Left forelimb (tissue), 1 donor: Measurements from ENCODE around the gene IMPDH2.
A peak's percentile ranks its signal among the peaks of the same experiment; 100 is the strongest.
"Not testable (repeated sequence)": the region's sequence is repeated elsewhere in the genome, so short reads cannot be mapped to it uniquely, and the experiment has no call there.

Experiments used
- DNase-seq: peaks from one replicate; pipeline ENCODE4 v3.0.0-alpha.2; 2018; ENCODE audit warnings: low spot score

Gene IMPDH2

DNA sequence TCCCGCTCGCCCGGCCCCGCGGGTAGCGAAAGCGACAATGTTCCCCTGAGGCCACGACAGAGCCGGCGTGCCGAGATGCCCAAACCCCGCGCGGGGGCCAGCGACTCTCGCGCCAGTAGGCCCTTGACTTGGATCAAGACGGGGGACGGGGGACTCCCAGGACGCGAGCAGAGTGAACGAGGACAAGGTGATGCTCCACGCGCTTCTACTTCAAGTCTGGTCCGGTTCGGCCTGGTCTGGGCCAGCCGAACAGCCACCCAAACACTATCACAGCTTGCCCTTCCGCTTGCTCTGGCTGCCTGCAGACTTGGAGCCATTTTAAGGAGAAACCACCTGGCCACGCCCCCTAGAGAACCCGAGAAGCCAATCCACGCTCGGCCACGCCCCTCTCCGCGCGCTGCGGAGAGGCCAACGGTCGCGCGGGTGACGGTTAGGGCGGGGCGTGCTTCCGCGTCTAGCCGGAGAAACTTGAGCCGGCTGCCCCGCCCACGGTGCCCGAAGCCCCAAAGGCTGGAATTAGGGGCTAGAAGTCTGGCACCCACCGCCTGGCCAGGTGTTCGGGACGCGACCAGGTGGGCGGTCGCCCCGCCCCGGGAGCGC, 7.9 kb downstream of the IMPDH2 start:
- peak; percentile 99 for DNase-seq

DNA sequence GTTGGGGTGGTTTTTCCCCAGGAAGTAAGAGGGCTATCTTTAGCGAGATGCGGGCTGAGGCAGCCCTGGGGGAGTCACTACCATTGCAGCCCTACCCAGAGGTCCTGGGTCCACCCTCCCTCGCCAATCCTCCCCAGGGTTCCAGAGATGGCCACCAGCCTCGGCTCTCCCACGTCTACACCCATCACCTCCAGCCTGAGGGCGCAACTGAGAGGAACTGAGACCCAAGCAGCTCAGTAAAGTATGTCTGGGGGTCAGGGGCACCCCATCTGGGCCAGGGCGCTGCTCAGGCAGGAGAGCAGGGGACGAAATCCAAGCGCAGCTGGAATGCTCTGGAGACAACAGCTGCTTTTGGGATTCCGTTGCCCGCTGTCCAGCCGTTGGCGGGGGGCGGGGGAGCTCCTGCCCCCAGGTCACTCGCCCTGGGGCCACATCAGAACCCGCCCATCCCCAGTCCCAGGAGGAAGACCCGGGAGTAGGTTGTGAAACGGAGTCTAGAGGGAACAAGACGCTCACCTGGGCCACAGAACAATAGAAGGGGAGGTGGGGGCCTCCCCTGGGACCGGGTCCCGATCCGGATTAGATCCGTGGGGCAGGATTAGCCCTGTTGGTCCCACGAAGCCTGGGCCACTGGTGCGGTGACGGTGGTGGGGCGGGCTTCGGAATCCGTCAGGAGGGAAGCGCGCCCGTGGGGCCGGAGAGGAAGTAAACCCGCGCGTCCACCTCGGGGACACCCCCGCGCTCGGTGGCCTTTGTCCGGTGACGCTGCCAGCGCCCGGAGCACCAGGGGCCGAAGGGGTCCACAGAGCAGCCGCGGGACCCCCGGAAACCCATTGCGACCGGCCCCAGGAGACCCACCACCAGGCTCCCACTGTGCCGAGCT, 8.6 kb downstream of the IMPDH2 start:
- no peak for DNase-seq

DNA sequence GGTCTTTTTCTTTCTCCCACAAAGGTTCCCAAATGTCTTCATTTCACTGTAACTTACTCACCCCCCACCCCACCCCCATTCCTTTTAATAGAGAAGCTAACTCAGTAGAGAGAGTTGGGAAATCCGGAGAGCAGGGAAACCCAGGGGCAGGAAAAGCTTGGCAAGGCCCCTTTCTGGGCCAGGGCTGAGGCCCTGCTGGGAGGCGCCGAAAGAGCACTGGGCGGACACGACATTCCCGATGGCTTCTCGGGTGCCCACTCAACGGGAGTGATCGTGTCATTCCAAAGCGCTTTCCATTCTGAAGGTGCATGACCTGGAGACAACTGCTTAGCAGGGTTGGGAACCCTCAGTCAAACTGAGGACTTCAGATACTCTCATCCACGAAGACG, 9.3 kb downstream of the IMPDH2 start:
- no peak for DNase-seq

DNA sequence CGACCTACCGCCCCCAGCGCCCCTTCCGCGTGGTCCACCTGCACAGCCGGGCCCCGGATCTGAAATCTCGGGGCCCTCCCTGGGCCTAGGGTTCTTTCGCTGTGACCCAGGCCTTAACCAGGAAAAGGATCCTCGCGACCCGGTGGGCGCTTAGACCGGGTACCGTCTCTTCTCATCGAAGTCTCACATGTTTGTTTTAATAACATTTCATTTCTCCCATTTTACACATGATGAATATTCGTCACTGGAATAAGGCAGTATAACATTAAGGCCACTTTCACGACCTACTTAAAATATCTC, 10.5 kb downstream of the IMPDH2 start:
- no peak for DNase-seq

DNA sequence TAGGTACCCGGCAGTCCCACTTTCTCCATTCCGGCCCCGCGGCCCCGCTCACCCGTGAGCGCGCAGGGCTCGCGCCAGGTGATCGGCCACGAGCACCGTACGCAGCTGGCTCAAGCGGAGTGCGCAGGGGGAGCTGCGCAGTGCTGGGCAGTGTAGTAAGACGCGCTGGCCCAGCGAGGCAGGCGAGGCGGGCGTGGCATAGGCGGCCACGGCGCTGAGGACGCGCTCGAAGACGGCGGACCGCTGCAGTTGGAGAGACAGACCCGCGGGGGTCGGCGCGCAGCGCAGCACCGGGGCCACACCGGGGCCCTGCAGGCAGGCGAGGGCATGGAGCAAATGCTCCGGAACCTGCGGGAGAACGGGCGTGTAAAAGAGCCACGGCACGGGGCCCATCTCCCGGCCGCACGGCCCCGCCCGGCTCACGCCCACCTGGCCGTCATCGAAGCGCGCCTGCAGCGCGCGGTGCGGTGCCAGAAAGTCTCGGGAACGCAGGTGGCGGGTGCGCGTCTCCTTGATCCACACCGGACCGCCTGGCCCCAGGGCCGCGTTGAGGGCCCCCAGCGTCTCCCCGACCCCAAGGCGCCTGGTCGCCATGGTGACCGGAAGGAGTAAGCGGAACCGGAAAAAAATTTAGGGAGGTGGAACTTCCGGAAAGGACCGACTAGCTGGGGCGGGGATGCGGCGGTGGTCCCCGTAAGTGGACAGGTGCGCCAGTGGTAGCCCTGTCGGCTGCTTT, 11.1 kb downstream of the IMPDH2 start, which contains the start of gene DALRD3:
TSS of gene DALRD3 (minus strand) at position 610 of the 736 bp plus-strand sequence. CDS start at position 594, 16 bp downstream.
- peak; percentile 83 for DNase-seq

DNA sequence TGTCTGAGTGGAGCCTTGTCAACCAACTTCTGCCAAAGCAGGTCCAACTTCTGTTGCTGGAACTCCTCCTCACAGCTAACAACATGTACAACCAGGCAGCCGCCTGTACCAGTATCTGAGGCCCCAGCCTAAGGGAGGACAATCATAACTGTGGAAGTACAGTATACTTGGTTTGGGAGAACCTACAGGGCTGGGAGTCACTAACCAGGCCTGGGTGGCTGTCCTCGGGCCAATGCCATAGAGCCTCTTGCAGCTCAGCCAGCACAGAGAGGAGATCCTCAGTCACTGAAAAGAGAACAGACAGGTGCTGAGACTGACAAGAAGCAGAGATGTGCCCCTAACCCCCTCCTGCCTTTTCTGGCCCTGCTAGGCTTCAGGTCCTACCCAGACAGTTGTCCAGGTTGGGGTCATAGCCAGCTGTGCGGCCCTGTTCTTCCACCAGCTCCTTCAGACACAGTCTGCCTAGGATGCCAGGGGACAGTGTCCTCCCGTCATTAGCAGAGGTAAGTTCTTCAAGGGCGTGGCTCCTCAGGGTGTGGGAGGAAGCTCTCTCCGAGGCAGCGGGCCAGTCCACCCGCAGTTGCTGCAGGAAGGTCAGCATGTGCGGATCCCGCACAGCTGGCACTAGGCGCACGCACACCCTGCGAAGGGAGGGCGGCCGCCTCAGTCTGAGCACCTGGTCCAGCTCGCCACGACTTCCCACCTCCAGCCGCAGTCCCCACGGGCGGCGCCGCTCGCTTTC, 11.8 kb downstream of the IMPDH2 start:
- no peak for DNase-seq

DNA sequence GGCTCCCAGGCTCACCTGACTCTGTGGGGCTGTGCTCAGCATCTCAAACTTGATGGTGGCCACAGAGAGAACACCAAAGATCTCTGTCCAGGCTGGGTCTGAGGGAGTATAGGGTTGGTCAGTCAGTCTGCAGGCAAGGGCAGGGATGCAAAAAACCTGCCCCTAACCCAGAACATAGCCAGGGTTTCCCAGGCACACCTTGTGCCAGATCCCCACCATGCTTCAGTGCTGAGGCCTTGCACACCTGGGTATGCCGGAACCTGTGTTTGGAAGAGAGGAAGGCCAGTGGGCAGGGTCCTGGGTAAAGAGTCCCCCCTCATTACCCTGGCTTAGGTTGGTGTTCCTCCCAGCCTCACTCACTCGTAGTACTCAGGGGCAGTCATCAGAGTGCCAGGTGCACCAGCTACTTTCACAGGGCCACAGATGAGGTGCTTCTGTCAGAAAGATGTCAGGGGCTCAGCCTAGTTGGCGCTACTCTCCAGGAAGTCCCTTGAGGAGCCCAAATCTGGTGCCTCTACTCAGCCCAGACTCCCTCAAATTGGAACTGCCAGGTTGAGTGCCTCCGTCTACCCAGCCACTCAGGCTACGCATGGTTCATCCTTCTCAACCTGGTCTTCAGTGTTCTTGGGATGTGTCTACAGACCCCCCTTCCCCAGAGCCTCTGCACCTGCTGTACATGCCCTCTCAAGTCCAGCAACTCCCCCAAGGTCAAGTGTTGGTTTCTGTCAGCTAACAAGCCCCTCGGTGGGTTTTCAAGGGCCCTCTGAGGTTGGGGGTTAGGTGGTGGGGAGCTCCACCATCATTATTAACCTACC, 12.6 kb downstream of the IMPDH2 start:
- no peak for DNase-seq

DNA sequence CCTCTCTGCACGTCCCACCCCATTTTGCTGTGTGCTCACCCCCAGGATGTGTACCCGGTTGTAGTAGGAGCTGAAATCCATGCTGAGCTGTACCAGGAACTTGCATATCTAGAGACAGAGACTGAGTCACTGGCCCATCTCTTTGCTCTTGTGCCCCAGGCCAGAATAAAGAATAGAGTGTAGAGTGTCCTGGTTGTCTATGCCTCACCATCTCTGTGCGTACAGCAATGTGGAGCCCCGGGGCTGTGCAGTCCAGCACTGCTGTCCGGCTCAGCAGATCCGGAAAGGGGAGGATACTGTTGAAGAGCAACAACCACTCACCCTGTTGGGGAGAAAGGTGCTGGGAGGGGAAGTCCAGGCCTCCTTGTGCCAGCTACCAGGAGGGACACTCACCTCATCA, 13.4 kb downstream of the IMPDH2 start:
- no peak for DNase-seq

DNA sequence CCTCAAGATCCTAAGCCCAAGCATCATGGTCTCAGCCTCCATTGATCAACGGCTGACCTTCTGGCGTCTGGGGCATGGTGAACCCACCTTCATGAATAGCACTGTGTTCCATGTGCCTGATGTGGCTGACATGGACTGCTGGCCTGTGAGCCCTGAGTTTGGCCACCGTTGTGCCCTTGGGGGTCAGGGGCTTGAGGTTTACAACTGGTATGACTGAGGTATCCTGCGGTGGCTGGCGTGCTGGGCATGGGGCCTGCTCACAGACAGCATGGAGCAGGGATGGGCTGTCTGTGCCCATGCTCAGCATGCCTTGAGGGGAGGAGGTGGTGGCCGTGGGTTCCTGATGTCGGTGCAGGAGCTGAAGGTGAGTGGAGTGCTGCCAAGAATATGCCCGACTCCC, 14.1 kb downstream of the IMPDH2 start:
- no peak for DNase-seq

DNA sequence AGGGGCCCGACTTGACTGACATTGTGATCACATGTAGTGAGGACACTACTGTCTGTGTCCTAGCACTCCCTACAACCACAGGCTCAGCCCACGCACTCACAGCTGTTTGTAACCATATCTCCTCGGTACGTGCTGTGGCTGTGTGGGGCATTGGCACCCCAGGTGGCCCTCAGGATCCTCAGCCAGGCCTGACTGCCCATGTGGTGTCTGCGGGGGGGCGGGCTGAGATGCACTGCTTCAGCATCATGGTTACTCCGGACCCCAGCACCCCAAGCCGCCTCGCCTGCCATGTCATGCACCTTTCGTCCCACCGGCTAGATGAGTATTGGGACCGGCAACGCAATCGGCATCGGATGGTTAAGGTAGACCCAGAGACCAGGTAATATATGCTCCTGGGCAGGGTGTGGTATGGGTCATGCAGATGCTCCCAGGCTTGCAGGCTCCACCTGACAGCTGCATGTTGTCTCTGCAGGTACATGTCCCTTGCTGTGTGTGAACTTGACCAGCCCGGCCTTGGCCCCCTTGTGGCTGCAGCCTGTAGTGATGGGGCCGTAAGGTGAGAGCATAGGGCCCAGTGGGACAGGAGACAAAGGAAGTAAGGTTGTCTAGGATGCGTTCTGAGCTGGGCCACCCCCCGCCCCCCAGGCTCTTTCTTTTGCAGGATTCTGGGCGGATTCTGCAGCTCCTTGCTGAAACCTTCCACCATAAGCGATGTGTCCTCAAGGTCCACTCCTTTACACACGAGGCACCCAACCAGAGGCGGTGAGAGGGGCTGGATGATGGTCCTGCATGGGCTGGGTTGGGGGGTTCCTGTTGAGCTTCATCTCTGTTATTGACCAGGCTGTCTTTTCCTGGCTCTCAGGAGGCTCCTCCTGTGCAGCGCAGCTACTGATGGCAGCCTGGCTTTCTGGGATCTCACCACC, 15.2 kb downstream of the IMPDH2 start:
- no peak for DNase-seq

DNA sequence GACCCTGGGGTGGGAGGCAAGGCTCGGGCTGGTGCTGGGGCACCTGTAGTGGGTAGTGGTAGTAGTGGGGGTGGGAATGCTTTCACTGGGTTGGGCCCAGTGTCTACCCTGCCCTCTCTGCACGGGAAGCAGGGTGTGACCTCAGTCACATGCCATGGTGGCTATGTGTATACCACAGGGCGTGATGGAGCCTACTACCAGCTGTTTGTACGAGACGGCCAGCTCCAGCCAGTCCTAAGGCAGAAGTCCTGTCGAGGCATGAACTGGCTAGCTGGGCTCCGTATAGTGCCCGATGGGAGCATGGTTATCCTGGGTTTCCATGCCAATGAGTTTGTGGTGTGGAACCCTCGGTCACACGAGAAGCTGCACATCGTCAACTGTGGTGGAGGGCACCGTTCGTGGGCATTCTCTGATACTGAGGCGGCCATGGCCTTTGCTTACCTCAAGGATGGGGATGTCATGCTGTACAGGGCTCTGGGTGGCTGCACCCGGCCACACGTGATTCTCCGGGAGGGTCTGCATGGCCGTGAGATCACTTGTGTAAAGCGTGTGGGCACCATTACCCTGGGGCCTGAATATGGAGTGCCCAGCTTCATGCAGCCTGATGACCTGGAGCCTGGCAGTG, 16.0 kb downstream of the IMPDH2 start:
- no peak for DNase-seq

DNA sequence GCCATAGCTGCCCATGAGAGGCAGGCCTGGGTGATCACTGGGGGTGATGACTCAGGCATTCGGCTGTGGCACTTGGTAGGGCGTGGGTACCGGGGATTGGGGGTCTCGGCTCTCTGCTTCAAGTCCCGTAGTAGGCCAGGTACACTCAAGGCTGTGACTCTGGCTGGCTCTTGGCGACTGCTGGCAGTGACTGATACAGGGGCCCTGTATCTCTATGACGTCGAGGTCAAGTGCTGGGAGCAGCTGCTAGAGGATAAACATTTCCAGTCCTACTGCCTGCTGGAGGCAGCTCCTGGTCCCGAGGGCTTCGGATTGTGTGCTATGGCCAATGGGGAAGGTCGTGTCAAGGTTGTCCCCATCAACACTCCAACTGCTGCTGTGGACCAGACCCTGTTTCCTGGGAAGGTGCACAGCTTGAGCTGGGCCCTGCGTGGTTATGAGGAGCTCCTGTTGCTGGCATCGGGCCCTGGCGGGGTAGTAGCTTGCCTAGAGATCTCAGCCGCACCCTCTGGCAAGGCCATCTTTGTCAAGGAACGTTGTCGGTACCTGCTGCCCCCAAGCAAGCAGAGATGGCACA, 16.7 kb downstream of the IMPDH2 start:
- DNase-seq, result no peak

DNA sequence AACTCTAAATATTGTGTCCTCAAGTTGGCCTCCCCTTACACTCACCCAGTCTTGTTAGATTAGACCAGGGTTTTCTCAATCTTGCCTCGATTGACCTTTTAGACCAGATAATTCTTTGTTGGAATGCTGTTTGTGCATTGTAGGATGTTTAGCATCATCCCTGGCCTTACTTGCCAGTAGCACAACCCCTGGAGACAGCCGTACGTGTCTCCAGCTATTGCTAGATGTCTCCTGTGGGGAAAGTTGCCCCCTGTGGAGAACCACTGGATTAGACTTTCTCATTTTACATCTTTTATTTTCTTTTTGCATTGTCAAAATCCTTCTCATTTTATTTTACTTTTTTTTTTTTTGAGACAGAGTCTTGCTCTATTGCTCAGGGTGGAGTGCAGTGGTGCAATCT, 19.8 kb downstream of the IMPDH2 start:
- no peak for DNase-seq

DNA sequence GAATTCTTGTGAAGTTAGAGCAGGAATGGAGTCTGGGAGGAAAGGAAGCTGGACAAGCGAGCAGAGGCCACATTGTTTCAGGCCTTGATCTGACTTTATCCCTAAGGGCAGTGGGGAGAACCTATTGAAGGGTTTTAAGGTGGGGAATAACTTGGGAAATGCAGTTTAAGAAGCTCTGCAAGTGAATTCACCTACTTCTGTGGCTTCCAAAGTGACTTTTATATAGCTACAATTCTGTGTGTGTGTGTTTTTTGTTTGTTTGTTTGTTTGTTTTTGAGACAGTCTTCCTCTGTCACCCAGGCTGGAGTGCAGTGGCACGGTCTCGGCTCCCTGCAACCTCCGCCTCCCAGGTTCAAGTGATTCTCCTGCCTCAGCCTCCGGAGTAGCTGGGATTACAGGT, 20.6 kb downstream of the IMPDH2 start:
- DNase-seq, result not testable (repeated sequence)

DNA sequence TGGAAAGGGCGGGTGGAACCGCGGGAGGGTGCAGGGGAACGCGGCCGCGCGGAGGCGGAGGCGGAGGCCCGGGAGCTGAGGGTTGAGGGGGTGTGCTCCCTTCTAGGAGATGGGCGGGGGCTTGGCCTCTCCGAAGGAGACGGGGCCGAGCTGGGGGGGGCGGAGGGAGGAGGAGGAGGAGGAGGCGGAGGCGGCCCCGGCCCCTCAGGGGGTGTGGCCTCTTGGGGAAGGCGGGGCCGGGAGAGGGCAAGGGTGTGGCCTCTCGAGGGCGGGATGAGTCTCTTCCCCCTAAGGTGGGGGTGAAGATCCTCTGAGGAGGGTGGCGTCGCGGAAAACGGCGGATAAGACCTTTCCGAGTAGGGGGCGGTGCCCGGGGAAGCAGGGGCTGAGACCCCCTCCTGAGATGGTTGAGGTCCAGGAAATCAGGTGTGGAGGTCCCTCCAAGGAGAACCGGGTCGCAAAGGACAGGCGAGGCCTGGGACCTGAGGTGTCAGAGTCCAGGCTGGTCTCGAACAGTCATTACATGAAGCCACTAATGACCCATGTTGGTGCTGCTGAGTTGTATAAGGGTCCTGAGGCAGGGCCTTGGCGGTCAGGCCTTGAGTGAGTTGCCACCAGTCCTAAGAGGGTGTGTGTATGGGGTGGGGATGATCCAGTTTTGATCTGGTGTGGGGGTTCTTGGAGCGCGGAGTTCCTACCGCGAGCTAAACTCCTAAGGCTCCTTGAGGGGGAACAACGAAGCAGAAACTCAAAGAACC, 21.2 kb downstream of the IMPDH2 start:
- peak; percentile 91 for DNase-seq

DNA sequence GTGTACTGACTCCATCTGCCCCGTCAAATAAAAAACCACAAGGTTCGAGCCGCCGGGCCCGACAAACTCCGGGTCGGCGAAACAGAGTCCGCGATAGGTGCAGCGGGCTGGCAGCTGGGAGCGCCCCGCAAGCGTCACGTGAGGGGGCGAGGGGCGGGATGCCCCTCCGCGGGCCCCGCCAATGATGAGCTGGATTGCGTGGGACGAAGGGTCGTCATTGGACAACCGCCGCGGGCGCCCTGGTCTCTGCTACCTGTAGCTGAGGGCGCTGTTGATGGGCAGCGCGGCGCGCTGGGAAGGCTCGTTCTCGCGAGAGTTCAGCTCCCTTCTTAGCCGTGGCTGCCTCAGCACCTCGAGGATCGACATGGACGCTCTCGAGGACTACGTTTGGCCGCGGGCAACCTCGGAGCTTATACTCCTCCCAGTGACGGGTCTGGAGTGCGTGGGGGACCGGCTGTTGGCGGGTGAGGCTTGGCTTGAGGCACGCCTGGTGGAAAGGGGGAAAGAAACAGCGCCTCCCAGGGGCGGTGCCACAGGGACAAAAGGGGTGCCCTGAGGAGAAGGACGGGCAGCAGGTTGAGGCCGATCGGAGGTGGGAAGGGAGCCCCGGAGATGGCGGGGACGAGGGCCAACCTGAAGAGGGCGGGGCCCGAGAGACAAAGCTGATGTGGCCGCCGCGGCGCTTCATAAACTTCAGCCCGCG, 22.0 kb downstream of the IMPDH2 start, which contains the start of gene WDR6:
TSS of gene WDR6 (plus strand) at position 324 of the 703 bp plus-strand sequence. CDS start at position 365, 41 bp downstream.
- DNase-seq, result peak; percentile 94

DNA sequence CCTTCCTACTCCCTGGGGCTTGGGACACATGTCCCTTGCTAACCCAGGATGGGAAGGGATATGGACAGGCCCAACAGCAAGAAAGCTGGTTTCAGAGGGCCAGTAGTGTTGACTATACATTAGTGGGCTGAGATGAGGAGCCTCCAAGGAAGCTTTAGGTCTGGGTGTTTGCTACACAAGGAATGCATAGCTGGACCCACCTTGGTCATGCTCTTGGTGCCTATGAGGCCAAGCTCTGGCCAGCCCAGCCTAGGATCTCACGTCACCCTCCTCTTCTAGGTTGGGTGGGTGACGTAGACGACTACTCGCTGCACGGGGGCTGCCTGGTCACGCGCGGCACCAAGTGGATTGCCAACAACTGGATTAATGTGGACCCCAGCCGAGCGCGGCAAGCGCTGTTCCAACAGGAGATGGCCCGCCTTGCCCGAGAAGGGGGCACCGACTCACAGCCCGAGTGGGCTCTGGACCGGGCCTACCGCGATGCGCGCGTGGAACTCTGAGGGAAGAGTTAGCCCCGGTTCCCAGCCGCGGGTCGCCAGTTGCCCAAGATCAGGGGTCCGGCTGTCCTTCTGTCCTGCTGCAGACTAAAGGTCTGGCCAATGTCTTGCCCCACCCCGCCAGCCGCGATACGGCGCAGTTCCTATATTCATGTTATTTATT, 22.7 kb downstream of the IMPDH2 start:
- peak; percentile 79 for DNase-seq
